OCI-M1 (cell line): ENCODE results near the gene PALMD.

Experiments
- DNase-seq: peaks from one replicate; lab custom pipeline; 2025; lab: John Stamatoyannopoulos, UW

Gene PALMD

DNA sequence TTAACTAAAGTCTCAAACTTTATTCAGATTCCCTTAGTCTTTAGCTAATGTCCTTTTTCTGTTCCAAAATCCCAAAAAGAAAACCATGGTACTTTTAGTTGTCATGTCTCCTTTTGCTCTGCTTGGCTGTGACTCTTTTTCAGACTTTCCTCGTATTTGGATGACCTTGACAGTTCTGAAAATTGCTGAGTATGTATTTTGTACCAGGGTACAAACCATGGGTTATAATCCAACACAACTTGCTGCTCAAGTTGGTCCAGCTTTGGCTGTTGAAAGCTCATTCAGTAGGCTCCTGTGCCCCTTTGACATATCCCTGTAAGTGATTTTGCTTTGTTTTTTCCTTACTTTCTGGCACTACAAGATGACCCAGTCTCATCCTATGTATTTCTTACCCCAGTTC is 51.7 kb downstream of the PALMD start:
- DNase-seq, result no peak

- no peak for DNase-seq
These were observed 54.1 kb downstream of the PALMD start for GRCh38 chr1:99700020-99700419.

DNA sequence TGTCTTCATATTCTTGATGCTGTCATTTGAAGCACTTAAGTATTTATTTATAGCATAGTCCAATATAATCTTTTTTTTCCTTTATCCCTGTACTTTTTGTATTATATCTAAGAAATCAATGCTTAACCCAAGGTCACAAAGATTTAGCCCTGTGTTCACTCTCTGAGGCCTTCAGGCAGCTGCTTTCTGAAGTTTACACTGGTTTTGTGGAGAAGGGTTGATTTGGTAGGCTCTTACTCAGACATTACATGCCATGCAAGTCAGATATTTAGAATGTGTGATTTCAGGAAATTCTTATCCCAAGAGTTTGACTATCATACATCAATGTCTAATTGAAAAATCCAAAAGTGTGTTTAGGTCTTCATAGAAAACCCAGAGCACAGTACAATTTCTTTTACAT is 56.3 kb downstream of the PALMD start:
- no peak for DNase-seq

DNA sequence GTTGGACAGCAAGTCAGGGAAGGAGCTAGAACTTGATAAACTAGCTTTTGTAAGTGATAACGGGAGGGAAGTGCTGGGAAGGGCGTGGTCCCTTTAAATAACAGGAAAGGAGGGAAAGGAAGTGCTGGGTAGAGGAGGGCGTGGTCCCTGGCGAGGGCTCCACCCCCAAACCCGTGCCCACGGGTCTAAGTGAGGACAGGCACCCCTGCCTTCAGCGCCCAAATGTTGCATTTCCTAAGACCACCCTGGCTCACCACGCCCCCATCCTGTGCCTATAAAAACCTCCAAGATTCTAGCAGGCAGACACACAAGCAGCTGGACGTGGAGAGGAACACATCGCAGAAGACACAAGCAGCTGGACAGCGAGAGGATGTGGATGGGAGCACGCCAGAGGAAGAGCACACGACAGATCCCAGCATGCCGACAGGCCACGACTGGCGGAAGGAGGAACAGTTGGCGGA is 58.5 kb downstream of the PALMD start:
- DNase-seq, result peak; percentile 65

DNA sequence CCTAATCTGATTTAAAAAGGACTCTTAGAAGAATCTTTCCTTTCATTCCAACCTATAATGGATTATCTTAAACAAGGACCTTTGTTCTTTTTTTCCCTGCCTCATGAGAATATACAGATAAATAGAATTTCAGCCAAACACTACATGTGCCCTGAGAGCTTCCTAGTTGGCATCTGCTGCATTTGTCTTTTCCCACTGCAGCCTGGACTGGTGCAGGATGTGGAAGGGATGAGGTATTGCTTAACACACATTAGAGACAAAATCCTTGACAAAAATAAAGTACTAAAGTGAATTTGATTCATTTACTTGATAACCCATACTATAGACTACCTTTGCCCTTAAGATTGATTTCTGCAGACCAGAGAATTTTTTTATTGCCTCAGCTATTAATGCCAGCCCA is 59.5 kb downstream of the PALMD start:
- DNase-seq, result no peak

DNA sequence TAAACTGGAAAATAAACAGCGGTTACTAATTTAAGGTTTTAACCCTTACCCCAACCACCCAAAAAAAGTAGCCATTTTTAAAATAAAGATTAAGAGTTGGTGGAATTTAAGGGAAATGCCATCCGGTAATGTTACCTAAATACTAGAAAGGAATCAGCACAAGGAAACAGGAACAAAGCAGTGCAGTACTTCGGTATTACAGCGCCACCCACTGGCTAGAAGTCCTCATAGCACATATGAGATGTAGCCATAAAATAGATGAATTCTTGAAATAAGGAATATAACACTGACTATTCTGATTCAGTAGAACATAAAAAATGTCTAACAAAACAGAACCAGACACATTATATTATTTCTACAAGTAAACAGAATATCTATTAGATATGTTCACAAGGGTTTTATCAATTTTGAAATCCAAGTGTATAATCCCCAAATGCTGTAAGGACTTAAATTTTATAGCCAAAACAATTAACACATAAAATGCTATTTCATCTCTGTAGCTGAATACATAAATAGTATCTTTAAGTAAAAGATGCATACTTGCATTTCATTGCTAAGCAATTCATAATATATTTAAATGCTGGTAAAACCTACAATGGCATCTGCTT is 61.7 kb downstream of the PALMD start:
- DNase-seq, result peak; percentile 83

DNA sequence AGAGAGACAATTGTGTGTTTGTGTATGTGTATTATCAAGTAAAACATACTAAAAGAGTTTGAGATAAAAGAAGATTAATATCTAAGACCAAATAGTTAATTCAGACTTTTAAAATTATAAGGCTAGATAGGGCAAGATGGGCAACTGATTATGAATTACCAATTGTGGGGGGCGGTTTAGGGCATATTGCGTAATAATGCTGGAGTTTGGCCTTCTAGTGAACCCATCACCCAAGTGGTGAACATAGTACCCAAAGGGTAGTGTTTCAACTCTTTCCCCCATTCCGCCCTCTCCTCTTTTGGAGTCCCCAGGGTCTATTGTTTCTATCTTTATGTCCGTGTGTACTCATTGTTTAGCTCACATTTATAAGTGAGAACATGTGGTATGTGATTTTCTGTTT is 65.1 kb downstream of the PALMD start:
- DNase-seq, result no peak

DNA sequence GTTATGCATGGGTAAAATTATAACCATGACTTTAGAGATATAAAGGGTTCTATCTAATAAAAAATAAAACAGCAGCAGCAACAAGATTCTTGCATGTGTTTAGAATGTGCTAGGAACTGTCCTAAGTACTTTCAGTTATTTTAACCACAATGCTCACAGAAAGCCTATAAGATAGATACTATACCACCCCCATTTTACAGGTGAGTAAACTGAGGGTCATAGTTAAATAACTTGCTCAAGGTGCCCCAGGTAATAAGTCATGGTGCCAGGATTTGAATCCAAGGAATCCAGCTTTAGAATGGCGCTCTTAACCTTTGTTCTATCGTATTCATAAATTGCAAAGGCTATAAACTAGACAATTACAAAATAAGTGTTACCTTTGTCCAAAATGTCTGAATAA is 67.1 kb downstream of the PALMD start:
- no peak for DNase-seq

GRCh38 chr1:99717005-99717404 is 71.1 kb downstream of the PALMD start:
- DNase-seq, result peak; percentile 69

DNA sequence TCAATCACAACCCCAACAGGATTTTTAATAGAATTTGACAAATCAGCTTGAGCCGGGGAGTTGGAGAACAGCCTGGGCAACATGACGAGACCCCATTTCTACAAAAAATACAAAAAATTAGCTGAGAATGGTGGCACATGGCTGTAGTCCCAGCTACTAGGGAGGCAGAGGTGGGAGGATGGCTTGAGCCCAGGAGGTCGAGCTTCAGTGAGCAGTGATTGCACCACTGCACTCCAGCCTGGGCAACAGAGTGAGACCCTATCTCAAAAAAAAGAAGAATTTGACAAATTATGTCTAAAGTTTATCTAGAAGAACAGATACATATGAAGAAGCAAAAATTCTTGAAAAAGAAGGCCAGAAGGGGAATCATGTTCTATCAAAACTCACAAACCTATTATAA is 77.3 kb downstream of the PALMD start:
- DNase-seq, result no peak

- peak; percentile 59 for DNase-seq
These were observed 80.1 kb downstream of the PALMD start for GRCh38 chr1:99725996-99726395.

- no peak for DNase-seq
These were observed 80.5 kb downstream of the PALMD start for GRCh38 chr1:99726407-99726806.

DNA sequence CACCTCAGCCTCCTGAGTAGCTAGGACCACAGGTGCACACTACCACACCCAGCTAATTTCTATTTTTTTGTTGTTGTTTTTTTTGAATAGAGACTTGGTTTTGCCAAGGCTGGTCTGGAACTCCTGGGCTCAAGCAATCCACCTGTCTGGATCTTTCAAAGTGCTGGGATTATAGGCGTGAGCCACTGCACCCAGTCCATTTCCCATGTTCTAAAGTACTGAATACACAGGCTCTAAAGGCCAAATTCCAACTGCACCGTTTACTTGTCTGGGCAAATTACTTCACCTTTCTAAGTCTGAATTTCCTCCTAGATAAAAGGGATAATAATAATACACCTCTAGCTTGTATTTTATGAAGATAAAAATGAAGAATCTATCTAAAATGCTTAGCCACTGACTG is 80.9 kb downstream of the PALMD start:
- DNase-seq, result no peak

GRCh38 chr1:99727575-99728185 is 81.8 kb downstream of the PALMD start:
- DNase-seq, result peak; percentile 22

GRCh38 chr1:99728494-99729235 is 82.8 kb downstream of the PALMD start:
- peak; percentile 66 for DNase-seq

- no peak for DNase-seq
These were observed 85.5 kb downstream of the PALMD start for GRCh38 chr1:99731384-99731783.

DNA sequence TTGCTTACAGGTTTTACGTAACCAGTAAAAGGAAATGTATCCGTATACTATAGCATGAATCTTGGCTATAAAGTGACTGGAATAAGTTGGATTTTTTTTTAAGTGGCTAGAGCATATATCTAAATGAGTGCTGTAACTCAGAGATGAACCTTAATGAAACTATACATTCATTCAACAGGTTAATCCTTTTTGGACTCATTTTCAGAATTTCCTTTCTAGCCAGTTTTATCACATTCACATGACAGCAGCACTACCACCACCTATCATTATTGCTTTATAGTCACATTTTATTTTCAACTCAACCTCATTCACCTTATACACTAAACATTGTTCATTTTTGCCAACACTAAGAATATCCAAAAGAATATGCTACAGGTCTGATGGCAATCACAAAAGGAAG is 89.9 kb downstream of the PALMD start:
- no peak for DNase-seq

- DNase-seq, result peak; percentile 68
These were observed 91.1 kb downstream of the PALMD start for GRCh38 chr1:99737016-99737415.

DNA sequence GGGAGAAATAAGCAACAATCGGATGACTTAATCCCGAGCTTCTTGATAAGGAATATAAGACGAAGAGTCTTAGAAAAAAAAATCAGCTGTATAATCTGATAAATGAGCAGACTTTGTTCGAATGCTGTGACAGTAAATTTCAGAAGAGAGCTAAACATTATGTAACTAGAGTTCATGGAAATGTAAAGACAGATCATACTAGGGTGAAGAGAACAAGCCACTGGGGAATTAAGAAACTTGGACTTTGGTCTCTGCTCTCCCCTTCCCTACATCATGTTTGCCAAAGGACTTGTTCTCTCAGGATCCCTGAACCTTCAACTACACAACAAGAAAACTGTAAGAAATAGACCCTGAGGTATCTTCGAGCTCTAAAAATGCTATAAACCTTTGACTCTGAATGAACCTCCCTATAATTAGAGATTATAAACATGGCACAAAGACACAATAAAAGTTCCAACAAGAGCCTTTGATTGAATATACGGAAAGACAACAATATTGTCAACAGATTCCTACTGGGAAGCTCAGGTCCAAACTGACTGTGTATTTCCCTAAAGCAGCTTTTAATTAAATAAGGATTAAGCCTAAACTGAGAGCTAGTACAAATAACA is 93.0 kb downstream of the PALMD start:
- DNase-seq, result no peak

- no peak for DNase-seq
These were observed 94.2 kb downstream of the PALMD start for GRCh38 chr1:99740141-99740540.
